GM18526 (cell line): ENCODE results near the gene CDKL5.

ENCODE experiments used
- POLR2A ChIP-seq: IDR thresholded peaks from 3 replicates; pipeline ENCODE4 v1.6.1; 2011; ENCODE audit not compliant: insufficient read length; ENCODE audit errors: extremely low read depth

The CDKL5 gene

GRCh38 chrX:18425199-18426003, at the start of gene CDKL5:
CDKL5 (plus strand) TSS chrX:18425608; CDS start chrX:18507097, 81,489 bp downstream.
- no peak for TF ChIP-seq POLR2A

- no peak for TF ChIP-seq POLR2A
Measured at GRCh38 chrX:18377796-18378195, 47.6 kb upstream of the CDKL5 start.

- TF ChIP-seq POLR2A: no peak
Measured at GRCh38 chrX:18389966-18390365, 35.4 kb upstream of the CDKL5 start.

GRCh38 chrX:18390941-18391538, 34.4 kb upstream of the CDKL5 start:
- TF ChIP-seq POLR2A: no peak

GRCh38 chrX:18394477-18394876, 30.9 kb upstream of the CDKL5 start:
- TF ChIP-seq POLR2A: no peak

GRCh38 chrX:18401848-18402213, 23.6 kb upstream of the CDKL5 start:
- TF ChIP-seq POLR2A: no peak

- no peak for TF ChIP-seq POLR2A
Measured at GRCh38 chrX:18406531-18407266, 18.7 kb upstream of the CDKL5 start.

- TF ChIP-seq POLR2A: no peak
Measured at GRCh38 chrX:18410038-18410437, 15.4 kb upstream of the CDKL5 start.

GRCh38 chrX:18415386-18415785, 10.0 kb upstream of the CDKL5 start:
- no peak for TF ChIP-seq POLR2A

- no peak for TF ChIP-seq POLR2A
Measured at GRCh38 chrX:18422325-18422724, 3.1 kb upstream of the CDKL5 start.

GRCh38 chrX:18422886-18423285, 2.5 kb upstream of the CDKL5 start:
- TF ChIP-seq POLR2A: no peak

- no peak for TF ChIP-seq POLR2A
Measured at GRCh38 chrX:18424482-18425198, 768 bp upstream of the CDKL5 start.

- no peak for TF ChIP-seq POLR2A
Measured at GRCh38 chrX:18426004-18426320, 554 bp downstream of the CDKL5 start.

GRCh38 chrX:18428006-18428405, 2.6 kb downstream of the CDKL5 start:
- TF ChIP-seq POLR2A: no peak

- no peak for TF ChIP-seq POLR2A
Measured at GRCh38 chrX:18434896-18435295, 9.5 kb downstream of the CDKL5 start.

GRCh38 chrX:18436017-18436416, 10.6 kb downstream of the CDKL5 start:
- no peak for TF ChIP-seq POLR2A

- TF ChIP-seq POLR2A: no peak
Measured at GRCh38 chrX:18440835-18441234, 15.4 kb downstream of the CDKL5 start.
